ENCODE results near the gene MUTYH. TPM values are rescaled to one million over a fixed set of nuclear protein-coding genes. Genes with fewer than 3 reads are reported as not detected.

Gene MUTYH
- total RNA-seq, 1 donor from 2014 or later = 11.8 TPM

GRCh38 chr1:45351508-45351907 is 11.3 kb upstream of the MUTYH start:
- no peak for ATAC-seq
- DNase-seq (ENCODE audit: low spot score) = no peak

GRCh38 chr1:45348966-45349677 is 8.9 kb upstream of the MUTYH start:
- DNase-seq (ENCODE audit: low spot score) = peak; percentile 72
- peak; percentile 94 for ATAC-seq

- no peak for ATAC-seq
- DNase-seq (ENCODE audit: low spot score) = no peak
These were observed 8.3 kb upstream of the MUTYH start for GRCh38 chr1:45348609-45348965.

GRCh38 chr1:45348020-45348419 is 7.8 kb upstream of the MUTYH start:
- DNase-seq (ENCODE audit: low spot score) (no peak), ATAC-seq (no peak)

- no peak for DNase-seq (ENCODE audit: low spot score)
These were observed 6.2 kb upstream of the MUTYH start for GRCh38 chr1:45346473-45346872.

GRCh38 chr1:45345014-45345413 is 4.8 kb upstream of the MUTYH start:
- no peak for DNase-seq (ENCODE audit: low spot score)

More at GRCh38 chr1:45346473-45346872, 6.2 kb upstream of the MUTYH start:
- no peak for ATAC-seq

GRCh38 chr1:45344499-45344898 is 4.3 kb upstream of the MUTYH start:
- no peak for ATAC-seq
- no peak for DNase-seq (ENCODE audit: low spot score)

More at GRCh38 chr1:45345014-45345413, 4.8 kb upstream of the MUTYH start:
- no peak for ATAC-seq

GRCh38 chr1:45340816-45341466 is 701 bp upstream of the MUTYH start:
- ATAC-seq (no peak), DNase-seq (ENCODE audit: low spot score) (no peak)

GRCh38 chr1:45337630-45338325 is 2.5 kb downstream of the MUTYH start:
- ATAC-seq = no peak
- no peak for DNase-seq (ENCODE audit: low spot score)

- no peak for DNase-seq (ENCODE audit: low spot score)
- ATAC-seq = peak; percentile 2
These were observed 4.3 kb downstream of the MUTYH start for GRCh38 chr1:45335855-45336324.

- no peak for DNase-seq (ENCODE audit: low spot score)
- ATAC-seq = peak; percentile 28
These were observed 5.7 kb downstream of the MUTYH start for GRCh38 chr1:45334308-45335245.

- ATAC-seq (no peak), DNase-seq (ENCODE audit: low spot score) (no peak)
These were observed 7.9 kb downstream of the MUTYH start for GRCh38 chr1:45332346-45332720.

- DNase-seq (ENCODE audit: low spot score) (no peak), ATAC-seq (no peak)
These were observed 8.5 kb downstream of the MUTYH start for GRCh38 chr1:45331436-45332345.

- ATAC-seq (no peak), DNase-seq (ENCODE audit: low spot score) (no peak)
These were observed 10.8 kb downstream of the MUTYH start for GRCh38 chr1:45329445-45329844.

- DNase-seq (ENCODE audit: low spot score) (no peak), ATAC-seq (no peak)
These were observed 11.6 kb downstream of the MUTYH start for GRCh38 chr1:45328680-45329079.

GRCh38 chr1:45327644-45328515 is 12.4 kb downstream of the MUTYH start:
- peak; percentile 5 for ATAC-seq
- no peak for DNase-seq (ENCODE audit: low spot score)

- DNase-seq (ENCODE audit: low spot score) (peak; percentile 59), ATAC-seq (peak; percentile 88)
These were observed 13.3 kb downstream of the MUTYH start, which contains the start of gene HPDL for GRCh38 chr1:45326627-45327623. Gene HPDL, plus strand, starts transcription at chr1:45326895. Its CDS starts 254 bp downstream, at chr1:45327149.
